Parathyroid adenoma (tissue), 2 donors: ENCODE data around the gene MOGAT3.

Experiments used
- H2AFZ ChIP-seq: fragments of 300-600 bp; sonication (generic); one replicate; pipeline ENCODE4 v1.7.0; 2017; ENCODE audit warnings: antibody characterized with exemption, mild to moderate bottlenecking
- H3K27ac ChIP-seq: fragments of 300-600 bp; sonication (generic); one replicate; pipeline ENCODE4 v1.7.0; 2017
- H3K27me3 ChIP-seq: fragments of 300-600 bp; sonication (generic); one replicate; pipeline ENCODE4 v1.7.0; 2017; ENCODE audit warnings: low read length; ENCODE audit not compliant: control insufficient read depth, insufficient read depth
- H3K36me3 ChIP-seq: fragments of 300-600 bp; sonication (generic); one replicate; pipeline ENCODE4 v1.7.0; 2017; ENCODE audit warnings: low read length; ENCODE audit not compliant: control insufficient read depth, insufficient read depth
- H3K4me1 ChIP-seq: fragments of 300-600 bp; sonication (generic); one replicate; pipeline ENCODE4 v1.7.0; 2017; ENCODE audit warnings: control low read depth
- H3K4me2 ChIP-seq: fragments of 300-600 bp; sonication (generic); one replicate; pipeline ENCODE4 v1.7.0; 2017; ENCODE audit warnings: low read length
- H3K4me3 ChIP-seq: fragments of 300-600 bp; sonication (generic); one replicate; pipeline ENCODE4 v1.7.0; 2017; ENCODE audit warnings: low read depth, low read length
- H3K79me2 ChIP-seq: fragments of 300-600 bp; sonication (generic); one replicate; pipeline ENCODE4 v1.7.0; 2017; ENCODE audit warnings: control low read depth
- H3K9ac ChIP-seq: fragments of 300-600 bp; sonication (generic); one replicate; pipeline ENCODE4 v1.7.0; 2017; ENCODE audit warnings: mild to moderate bottlenecking
- H3K9me3 ChIP-seq: fragments of 300-600 bp; sonication (generic); one replicate; pipeline ENCODE4 v1.7.0; 2017; ENCODE audit warnings: low read length; ENCODE audit not compliant: control insufficient read depth
- TF ChIP-seq, protein P1 (sequence below): fragments of 300-600 bp; sonication (generic); IDR thresholded peaks from one replicate; pipeline ENCODE4 v1.7.0; 2017; ENCODE audit warnings: antibody characterized with exemption, mild to moderate bottlenecking
- donor health status: primary hyperparathyroidism.

MOGAT3 gene

GRCh38 chr7:101240226-101241014 is 39.6 kb upstream of the MOGAT3 start:
- no peak overlapping the region for H3K9ac ChIP-seq
- no peaks in the 10 kb centered on the region for H3K27me3 ChIP-seq
- H3K36me3 ChIP-seq: no peaks in the 10 kb centered on the region
- H3K27ac ChIP-seq: no peak overlapping the region
- H3K9me3 ChIP-seq: no peaks in the 10 kb centered on the region
- H3K79me2 ChIP-seq: peaks cover 30% of the 10 kb centered on the region
- H3K4me1 ChIP-seq: peaks cover 11% of the 10 kb centered on the region
- TF ChIP-seq, protein P1, sequence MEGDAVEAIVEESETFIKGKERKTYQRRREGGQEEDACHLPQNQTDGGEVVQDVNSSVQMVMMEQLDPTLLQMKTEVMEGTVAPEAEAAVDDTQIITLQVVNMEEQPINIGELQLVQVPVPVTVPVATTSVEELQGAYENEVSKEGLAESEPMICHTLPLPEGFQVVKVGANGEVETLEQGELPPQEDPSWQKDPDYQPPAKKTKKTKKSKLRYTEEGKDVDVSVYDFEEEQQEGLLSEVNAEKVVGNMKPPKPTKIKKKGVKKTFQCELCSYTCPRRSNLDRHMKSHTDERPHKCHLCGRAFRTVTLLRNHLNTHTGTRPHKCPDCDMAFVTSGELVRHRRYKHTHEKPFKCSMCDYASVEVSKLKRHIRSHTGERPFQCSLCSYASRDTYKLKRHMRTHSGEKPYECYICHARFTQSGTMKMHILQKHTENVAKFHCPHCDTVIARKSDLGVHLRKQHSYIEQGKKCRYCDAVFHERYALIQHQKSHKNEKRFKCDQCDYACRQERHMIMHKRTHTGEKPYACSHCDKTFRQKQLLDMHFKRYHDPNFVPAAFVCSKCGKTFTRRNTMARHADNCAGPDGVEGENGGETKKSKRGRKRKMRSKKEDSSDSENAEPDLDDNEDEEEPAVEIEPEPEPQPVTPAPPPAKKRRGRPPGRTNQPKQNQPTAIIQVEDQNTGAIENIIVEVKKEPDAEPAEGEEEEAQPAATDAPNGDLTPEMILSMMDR: no peak
- H3K4me2 ChIP-seq: no peak overlapping the region
- H3K4me3 ChIP-seq: no peak overlapping the region
- no peak overlapping the region for H2AFZ ChIP-seq

DNA sequence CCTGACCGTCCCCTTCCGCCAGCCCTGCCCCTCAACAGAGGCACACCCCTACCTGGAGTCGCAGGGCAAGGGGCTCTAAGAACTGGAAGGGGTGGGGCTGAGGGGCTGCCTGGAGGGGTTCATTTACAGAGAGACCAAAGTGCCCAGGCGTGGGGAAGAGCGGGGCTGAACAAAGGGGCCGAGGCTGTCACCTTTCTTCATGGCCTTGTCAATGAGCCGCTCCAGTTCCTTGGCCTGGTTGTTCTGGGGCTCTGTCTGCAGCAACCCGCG is 39.0 kb upstream of the MOGAT3 start:
- H3K27ac ChIP-seq: peak overlapping the region; percentile 51
- H3K27me3 ChIP-seq: no peaks in the 10 kb centered on the region
- peaks cover 28% of the 10 kb centered on the region for H3K79me2 ChIP-seq
- H3K36me3 ChIP-seq: no peaks in the 10 kb centered on the region
- H3K4me2 ChIP-seq: no peak overlapping the region
- no peaks in the 10 kb centered on the region for H3K9me3 ChIP-seq
- TF ChIP-seq, protein P1: no peak
- no peak overlapping the region for H3K4me3 ChIP-seq
- no peak overlapping the region for H3K9ac ChIP-seq
- no peak overlapping the region for H2AFZ ChIP-seq
- H3K4me1 ChIP-seq: peaks cover 11% of the 10 kb centered on the region

- Histone ChIP-seq H3K27me3 (no peaks in the 10 kb centered on the region), H3K4me1 (peaks cover 11% of the 10 kb centered on the region), H3K9ac (no peak overlapping the region), H3K79me2 (peaks cover 28% of the 10 kb centered on the region), H3K4me2 (no peak overlapping the region), H3K4me3 (no peak overlapping the region), H3K9me3 (no peaks in the 10 kb centered on the region), H3K36me3 (no peaks in the 10 kb centered on the region), H2AFZ (no peak overlapping the region), H3K27ac (peak overlapping the region; percentile 51)
- TF ChIP-seq, protein P1: no peak
These were observed 38.5 kb upstream of the MOGAT3 start for GRCh38 chr7:101239191-101239950.

GRCh38 chr7:101238226-101239182 is 37.7 kb upstream of the MOGAT3 start:
- TF ChIP-seq, protein P1: no peak
- H3K36me3 ChIP-seq: no peaks in the 10 kb centered on the region
- no peak overlapping the region for H3K4me2 ChIP-seq
- H3K9me3 ChIP-seq: no peaks in the 10 kb centered on the region
- no peak overlapping the region for H3K4me3 ChIP-seq
- H2AFZ ChIP-seq: no peak overlapping the region
- peak overlapping the region; percentile 24 for H3K27ac ChIP-seq
- peaks cover 28% of the 10 kb centered on the region for H3K79me2 ChIP-seq
- H3K9ac ChIP-seq: no peak overlapping the region
- no peaks in the 10 kb centered on the region for H3K27me3 ChIP-seq
- peaks cover 6% of the 10 kb centered on the region for H3K4me1 ChIP-seq
